ENCODE data around the gene MALT1.
A peak's percentile ranks its signal among the peaks of the same experiment; 100 is the strongest.
"Not testable (repeated sequence)": the region's sequence is repeated elsewhere in the genome, so short reads cannot be mapped to it uniquely, and the experiment has no call there.

MALT1 gene

DNA sequence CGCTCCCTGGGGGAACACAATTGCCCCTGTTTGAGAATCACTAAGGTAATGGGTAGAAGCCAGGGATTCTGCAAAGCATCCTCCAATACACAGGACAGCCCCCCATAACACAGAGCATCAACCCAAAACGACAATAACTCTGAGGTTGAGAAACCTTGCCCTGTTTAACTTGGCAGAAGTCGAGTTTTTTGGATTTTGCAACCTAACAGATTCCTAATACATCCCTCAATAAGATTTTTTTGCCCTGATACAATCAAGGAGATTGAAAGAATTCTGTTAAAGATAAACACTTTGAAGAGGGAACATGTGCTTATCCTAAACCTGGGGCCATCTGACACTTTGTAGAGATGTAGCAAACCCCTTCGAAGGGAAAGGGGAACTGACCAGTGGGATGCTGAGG is 100.9 kb downstream of the MALT1 start:
- no peak for DNase-seq (ENCODE audit: low spot score)

DNA sequence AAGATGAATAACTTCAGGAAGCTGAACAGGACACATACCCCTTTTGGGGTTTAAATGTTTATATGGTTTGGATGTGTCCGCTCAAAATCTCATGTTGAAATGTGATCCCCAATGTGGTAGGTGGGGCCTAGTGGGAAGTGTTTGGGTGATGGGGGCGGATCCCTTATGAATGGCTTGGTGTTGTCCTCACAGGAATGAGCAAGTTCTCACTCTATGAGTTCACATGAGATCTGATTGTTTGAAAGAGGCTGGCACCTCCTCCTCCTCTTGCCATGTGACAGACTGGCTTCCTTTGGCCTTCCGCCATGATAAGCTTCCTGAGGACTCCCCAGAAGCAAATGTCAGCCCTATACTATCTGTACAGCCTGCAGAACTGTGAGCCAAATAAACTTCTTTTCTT is 104.8 kb downstream of the MALT1 start:
- peak; percentile 7 for DNase-seq (ENCODE audit: low spot score)

GRCh38 chr18:58776541-58776940 is 105.3 kb downstream of the MALT1 start:
- not testable (repeated sequence) for DNase-seq (ENCODE audit: low spot score)

DNA sequence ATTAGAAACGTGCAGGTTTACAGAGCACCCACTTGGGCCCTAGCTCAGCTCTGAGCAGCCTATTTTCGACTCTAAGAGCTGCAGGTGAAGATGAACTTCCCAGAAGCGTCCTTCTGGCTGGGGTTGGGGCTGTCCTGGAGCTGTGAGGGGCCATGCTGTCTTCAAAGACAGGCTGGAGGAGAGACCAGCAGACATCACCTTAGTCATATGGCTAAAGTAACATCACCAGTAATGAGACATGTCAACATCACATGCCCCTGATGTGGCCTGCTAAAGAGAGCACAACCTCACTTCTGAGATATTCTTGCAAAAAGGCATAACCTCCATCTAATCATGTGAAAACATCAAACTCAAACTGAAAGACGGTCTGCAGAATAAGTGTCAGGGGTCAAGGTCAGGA is 106.2 kb downstream of the MALT1 start:
- DNase-seq (ENCODE audit: low spot score): no peak

GRCh38 chr18:58779529-58779928 is 108.3 kb downstream of the MALT1 start:
- no peak for DNase-seq (ENCODE audit: low spot score)

- no peak for DNase-seq (ENCODE audit: low spot score)
Observed at GRCh38 chr18:58780045-58780444, 108.8 kb downstream of the MALT1 start.

GRCh38 chr18:58781627-58782194 is 110.4 kb downstream of the MALT1 start:
- DNase-seq (ENCODE audit: low spot score): peak; percentile 60

DNA sequence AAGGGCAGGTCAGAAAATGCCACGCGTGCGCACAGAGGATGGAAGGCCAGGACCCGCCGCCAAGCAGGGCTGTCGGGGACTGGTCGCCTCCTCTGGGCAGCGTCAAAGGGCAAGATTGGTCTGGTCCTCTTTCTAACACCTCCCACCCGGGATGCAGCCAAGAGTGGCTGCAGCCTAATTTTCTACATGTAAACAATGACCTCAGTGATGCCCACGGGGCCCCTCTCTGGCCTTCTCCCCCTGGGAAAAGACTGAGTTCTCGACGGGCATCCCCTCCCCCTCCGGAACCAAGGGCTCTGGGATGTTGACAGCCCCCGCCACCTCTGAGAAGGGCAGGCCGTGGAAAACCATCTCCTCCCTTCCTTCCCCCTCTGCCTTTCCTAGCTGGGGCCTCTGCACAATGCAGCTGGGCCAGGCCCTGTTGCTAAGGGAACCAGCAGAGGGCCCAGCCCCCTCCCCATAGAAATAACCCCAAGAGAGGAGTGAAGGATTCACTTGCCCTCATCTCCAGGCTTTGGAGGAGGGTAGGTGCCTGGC is 113.4 kb downstream of the MALT1 start:
- no peak for DNase-seq (ENCODE audit: low spot score)

DNA sequence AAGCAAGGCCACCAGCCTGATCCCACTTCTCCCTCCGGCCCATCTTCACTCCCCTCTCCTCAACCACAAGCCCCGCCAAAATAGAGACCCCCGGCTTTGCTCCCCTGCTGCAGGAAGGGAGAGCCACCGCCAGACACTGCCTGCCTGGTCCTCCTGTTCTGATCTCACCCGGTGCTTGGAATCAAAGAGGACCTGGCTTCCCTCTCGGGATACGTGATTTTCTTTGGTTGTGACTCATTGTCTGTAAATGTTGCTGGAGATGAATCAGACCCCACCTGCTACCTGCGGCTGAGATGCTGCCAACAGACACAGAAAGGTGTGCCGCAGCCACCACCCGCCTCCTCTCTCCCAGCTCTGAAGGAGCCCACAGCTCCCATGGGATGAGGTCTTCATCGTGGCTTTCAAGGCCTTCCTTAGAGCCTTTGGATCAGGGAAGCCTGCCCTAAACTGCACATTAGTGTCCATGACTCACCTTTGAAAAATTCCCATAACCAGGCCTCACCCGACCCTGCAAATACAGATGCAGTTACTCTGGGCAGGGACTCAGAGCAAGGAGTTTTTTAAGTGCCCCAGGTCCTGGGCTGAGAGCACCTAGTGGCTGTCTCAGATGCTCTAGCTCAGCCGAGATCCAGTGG is 114.0 kb downstream of the MALT1 start:
- peak; percentile 86 for DNase-seq (ENCODE audit: low spot score)

- no peak for DNase-seq (ENCODE audit: low spot score)
Observed at GRCh38 chr18:58785870-58786269, 114.6 kb downstream of the MALT1 start.

DNA sequence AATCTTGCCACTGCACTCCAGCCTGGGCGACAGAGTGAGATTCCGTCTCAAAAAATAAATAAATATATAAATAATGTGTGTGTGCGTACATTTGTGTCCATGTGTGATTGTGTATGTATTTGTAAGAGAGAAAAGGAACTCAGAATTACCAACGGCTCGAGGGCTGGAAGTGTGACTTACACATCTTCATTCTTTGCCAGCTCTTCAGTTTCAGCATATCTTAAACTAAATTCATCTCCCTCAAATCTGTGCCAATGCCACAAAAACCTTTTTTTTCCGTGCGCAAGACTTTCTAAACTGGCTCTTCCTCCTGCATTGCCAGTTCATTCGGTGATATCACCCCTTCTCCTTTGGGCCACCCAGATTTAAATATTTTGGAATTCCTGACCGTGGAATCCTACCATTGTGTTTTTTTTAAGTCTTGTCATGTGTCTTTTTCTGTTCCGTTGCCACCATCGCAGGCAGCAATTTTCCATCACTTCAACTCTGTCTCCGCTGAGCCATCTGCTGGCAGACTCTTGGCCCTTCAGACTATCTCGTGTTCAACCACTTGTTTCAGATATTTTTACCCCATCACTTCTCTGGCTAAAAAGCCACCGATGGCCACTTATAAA is 116.4 kb downstream of the MALT1 start:
- no peak for DNase-seq (ENCODE audit: low spot score)

DNA sequence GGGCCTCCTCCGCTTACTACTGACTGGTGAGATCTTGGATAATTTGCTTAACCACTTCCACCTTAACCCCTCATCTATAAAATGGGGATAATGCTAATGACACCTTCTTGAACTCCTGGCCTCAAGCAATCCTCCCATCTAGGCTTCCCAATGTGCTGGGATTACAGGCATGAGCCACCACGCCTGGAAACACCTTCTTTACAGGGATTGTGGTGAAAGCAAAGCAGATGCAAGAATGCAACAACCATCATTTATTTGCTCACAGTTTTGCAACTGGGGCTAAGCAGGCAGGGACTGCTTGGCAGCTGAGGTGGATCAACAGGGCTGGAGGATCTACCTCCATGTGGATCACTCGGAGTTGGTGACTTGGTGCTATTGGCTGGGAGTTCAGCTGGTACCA is 117.2 kb downstream of the MALT1 start:
- DNase-seq (ENCODE audit: low spot score): no peak

DNA sequence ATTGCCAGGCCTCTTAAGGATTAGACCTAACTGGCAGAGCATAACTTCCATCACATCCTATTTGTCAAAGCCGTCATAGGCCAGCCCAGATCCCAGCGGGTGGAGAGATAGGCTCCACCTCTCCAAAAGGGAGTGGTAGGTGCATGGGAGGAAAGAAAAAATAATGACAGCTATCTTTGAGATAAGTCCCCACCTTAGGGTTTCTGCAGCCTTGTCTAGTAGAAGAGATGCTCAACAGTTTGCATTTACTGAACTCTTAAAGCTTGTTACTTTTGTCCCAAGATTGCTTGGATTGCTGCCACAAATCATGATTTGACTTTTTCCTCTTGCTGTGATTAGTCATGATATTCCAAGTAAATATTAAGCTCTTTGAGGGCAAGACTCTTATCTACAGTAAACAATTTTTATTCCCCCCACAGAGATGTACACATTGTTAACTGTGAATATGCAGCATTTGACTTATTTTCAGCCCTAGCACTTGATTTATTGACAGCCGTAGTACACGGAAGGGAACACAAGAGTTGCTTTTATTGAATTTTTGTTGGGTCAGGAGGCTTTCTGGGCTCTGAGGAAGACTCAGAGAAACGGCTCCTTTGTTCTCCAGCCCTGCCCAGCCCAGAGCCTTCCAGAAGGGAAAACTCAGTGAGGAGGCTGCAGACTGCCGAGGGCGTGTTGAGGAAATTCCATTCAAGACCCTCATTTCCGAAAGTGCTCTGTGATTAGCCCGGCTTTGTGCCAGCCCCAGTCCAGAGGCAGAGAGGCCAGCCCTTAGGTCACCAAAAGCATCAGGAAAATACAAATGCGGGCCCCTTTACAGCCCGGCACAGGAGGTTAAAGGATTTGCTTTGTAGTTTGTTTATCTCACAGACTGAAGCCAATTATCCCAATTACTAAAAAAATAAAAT is 118.0 kb downstream of the MALT1 start:
- DNase-seq (ENCODE audit: low spot score): no peak

- no peak for DNase-seq (ENCODE audit: low spot score)
Observed at GRCh38 chr18:58789876-58790240, 118.6 kb downstream of the MALT1 start.

DNA sequence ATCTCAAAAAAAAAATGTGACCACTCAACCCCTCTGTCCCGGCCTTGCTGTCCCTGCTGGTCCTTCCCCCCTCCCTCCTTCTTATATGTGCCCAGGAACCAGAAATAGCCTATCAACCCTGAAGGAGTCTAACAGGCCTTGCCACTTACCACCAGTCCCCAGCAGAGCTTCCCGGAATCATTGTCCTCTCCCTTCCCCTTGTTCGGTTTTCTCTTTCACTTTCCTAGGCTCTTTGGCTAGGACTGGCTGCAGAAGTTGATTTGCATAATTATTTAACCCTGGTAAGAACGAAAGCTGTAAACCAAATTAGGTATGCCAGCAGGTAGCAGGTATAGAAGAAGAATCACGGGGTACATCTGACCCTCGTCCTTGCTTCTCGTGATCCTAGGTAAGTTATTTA is 120.8 kb downstream of the MALT1 start:
- DNase-seq (ENCODE audit: low spot score): no peak

DNA sequence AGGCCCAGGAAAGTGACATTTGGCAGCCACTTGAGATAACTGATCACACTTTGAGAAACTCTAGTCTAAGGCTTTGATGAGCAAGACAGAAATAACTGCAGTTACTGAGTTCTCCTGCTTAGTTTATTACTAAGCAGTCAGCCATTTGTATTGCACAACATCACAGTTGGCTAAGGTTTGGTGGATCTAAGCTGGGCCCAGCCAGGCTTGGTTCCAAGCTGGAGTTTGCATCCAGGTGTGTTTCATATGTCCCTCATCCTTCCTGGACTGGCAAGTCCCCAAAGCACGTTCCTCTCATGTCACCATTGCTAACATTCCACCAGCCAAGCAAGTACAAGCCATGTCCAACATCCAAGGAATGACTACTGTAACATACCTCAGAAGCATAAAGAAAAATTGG is 122.1 kb downstream of the MALT1 start:
- no peak for DNase-seq (ENCODE audit: low spot score)

- no peak for DNase-seq (ENCODE audit: low spot score)
Observed at GRCh38 chr18:58796220-58796619, 125.0 kb downstream of the MALT1 start.

- DNase-seq (ENCODE audit: low spot score): no peak
Observed at GRCh38 chr18:58800582-58800981, 129.3 kb downstream of the MALT1 start.

DNA sequence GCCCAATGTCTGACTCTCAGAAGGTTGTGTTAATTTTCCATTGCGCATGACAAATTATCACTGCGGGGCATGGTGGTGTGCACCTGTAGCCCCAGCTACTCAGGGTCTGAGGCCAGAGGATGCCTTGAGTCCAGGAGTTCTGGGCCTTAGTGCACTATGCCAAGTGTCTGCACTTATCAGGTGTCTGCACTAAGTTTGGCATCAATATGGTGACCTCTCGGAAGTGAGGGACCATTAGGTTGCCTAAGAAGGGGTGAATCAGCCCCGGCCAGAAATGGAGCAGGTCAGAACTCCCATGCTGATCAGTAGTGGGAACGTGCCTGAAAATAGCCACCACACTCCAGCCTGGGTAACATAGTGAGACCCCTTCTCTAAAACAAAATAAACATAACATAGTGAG is 131.7 kb downstream of the MALT1 start:
- no peak for DNase-seq (ENCODE audit: low spot score)

DNA sequence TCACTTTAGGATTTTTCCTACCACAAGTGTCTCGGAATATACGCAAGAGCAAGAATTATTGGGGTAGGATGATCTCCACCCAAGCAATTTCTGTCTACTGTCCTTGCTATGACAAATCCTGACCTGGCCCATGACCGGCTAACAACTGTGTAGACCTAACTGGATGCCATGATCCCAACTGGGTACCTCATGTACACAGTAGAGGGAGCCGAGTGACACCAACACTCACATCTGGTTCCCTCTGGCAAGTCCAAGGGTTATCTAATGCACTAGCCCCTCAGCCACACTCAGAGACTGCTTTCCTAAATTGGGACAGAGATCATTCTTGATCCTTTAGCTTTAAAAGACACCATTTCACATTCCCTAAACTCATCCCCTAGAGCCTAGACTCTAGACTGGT is 132.7 kb downstream of the MALT1 start:
- DNase-seq (ENCODE audit: low spot score): peak; percentile 10

All from SW480 (cell line).